ENCODE results near the gene SLC46A1.

GRCh38 chr17:28449859-28450258, 43.8 kb upstream of the SLC46A1 start:
- no peak for TF ChIP-seq CTCF (IDR thresholded peaks at IDR 0.05; ENCODE audit: insufficient read depth, low read depth, low read length)
- TF ChIP-seq EZH2 (IDR thresholded peaks at IDR 0.05; ENCODE audit: insufficient read depth, low read length), result no peak
